ENCODE data around the gene SPRR2B. TPM values are rescaled to one million over a fixed set of nuclear protein-coding genes. Genes with fewer than 3 reads are reported as not detected.
"Not testable (repeated sequence)": the region's sequence is repeated elsewhere in the genome, so short reads cannot be mapped to it uniquely, and the experiment has no call there.

Gene SPRR2B
- total RNA-seq, 1 donor from 2014 or later: not detected

DNA sequence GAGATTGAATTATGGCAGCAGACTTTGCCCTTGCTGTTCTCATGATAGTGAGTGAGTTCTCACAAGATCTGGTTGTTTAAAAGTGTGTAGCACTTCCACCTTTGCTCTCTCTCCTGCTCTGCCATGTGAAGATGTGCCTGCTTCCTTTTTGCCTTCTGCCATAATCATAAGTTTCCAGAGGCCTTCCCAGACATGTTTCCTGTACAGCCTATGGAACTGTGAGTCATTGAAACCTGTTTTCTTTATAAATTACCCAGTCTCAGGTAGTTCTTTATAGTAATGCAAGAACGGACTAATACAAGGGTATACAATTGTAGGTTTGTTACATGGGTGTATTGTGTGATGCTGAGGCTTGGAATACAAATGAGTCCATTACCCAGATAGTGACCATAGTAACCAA, 36.2 kb downstream of the SPRR2B start:
- DNase-seq (ENCODE audit: low spot score): no peak

DNA sequence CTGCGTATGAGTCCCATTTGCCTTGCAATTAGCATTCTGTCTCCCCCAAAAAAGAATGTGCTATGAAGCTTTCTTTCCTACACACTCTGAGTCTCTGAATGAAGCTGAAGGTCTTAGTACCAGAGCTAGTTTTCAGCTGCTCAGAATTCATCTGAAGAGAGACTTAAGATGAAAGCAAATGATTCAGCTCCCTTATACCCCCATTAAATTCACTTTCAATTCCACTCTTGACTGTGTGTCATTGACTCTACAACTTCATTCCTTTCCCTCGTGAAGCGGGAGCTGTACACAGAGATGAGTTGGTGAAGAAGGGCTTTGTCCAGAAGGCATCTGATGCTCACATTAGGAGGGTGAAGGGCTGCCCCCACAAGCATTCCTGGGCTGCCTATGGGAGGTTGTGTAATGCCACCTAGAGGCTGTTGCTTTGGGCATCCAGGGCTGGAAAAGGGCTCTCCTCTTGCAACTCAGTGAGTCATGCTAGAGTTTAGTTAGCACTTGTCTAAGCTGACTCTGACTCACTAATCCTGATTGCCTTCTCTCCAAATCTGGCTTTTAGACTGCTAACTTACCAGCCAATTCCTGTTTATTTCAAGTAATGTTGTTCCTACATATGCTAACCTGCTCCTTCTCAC, 38.6 kb downstream of the SPRR2B start:
- DNase-seq (ENCODE audit: low spot score): no peak

DNA sequence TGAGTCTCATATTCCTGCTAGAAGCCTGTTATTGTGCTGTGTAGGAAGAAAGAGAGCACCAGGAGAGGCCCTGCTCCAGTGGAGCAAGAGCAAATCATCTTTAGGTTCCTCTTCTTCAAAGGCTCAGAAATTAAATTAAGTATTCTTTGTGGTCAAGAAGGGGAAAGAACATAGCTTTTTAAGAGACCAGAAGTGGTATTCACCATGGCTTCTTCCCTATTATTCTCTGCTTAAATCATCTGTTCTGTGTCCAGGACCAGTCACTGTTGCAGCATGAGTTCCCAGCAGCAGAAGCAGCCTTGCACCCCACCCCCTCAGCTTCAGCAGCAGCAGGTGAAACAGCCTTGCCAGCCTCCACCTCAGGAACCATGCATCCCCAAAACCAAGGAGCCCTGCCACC, 39.3 kb downstream of the SPRR2B start:
- no peak for DNase-seq (ENCODE audit: low spot score)

DNA sequence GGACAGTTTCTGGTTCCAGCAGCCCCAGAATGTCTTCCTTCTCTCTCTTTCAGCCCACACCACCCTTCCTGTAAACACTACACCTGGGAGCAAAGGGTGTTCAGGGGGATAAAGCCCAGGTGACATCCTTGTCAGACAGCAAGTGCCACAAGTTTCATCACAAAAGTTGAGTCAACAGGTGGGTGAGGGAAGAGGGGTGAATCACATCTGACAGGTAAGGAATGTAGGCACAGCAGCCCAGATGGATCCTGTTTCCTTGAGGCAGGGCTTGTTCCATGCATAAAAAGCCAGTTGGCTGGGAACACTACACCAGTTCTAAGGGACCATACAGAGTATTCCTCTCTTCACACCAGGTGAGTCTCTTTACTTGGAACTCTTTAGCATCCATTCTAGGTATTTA, 40.5 kb downstream of the SPRR2B start, which contains the start of gene SPRR1B:
Gene SPRR1B (plus strand): TSS at position 309 of the 400 bp plus-strand sequence. CDS start 1,143 bp downstream, outside the sequence.
- DNase-seq (ENCODE audit: low spot score): no peak

DNA sequence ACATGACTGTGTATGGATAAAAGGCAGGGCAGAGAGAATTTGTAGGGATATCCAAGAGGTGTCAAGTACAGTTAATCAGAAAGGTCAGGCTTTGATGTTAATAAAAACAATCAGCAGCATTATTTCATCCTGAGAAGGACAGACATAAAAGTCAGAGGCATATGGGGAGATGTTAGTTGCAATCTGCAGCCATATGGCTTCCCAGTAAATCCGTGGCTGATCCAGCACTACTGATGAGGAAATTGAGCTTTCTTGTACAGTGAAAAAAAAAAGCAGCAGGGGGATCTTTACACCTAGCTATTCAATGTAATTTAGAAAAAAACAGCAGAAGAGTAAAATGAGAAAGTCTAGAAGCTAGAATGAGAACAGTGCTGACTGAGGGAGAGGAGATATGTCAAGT, 42.6 kb downstream of the SPRR2B start:
- DNase-seq (ENCODE audit: low spot score): no peak

DNA sequence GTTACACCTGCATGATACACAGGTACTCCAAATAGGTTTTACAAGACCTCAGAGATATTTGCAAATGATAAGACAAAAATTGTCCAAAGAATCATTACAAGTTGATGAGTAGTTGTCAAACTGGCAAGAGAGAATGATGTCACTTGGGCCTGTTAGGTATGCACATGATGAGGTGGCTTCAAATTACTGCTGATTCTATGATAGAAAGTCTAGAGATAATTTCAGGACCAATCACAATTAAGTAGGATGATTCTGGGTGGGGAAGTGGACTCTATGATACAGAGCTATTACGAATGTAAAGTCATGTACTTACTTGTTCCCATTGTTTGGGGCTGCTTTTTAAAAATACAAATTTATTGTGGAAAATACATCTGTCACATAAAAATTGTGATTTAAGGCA, 45.6 kb downstream of the SPRR2B start:
- no peak for DNase-seq (ENCODE audit: low spot score)

DNA sequence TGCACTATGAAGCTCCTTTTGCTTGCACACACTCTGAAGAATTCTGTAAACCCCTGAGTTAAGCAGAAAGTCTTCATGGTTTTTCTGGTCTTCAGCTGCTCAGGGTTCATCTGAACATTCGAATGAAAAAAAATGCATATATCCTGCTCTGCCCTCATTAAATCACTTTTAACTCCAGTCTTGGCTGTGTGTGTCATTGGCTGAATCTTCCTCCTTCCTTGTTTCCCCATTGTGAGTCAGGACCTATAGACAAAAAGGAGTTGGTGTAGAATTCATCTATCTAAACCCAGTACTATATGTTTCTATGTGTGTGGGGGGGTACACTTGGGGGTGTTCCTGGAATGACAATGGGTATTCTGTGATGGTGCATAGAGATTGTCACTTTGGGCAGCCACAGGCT, 47.0 kb downstream of the SPRR2B start:
- DNase-seq (ENCODE audit: low spot score): no peak

DNA sequence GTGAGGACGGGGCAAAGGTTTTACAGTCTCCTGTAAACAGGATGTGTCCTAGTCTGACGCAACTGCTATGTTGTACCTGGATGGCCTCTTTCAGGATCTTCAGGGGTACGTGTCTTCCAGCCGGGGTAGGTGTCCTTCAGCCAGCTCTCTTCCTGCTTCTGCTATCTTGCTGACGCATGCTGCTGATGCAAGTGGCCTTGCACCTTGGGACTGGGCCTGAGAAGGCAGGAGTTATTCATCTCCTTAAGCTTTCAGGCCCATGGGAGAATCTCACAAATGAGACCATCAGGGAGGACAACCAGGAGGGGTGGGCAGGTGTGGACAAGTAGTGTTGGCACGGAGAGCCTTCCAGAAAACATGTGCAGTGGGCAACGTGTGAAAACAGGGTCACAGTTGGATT, 48.3 kb downstream of the SPRR2B start:
- DNase-seq (ENCODE audit: low spot score): no peak

DNA sequence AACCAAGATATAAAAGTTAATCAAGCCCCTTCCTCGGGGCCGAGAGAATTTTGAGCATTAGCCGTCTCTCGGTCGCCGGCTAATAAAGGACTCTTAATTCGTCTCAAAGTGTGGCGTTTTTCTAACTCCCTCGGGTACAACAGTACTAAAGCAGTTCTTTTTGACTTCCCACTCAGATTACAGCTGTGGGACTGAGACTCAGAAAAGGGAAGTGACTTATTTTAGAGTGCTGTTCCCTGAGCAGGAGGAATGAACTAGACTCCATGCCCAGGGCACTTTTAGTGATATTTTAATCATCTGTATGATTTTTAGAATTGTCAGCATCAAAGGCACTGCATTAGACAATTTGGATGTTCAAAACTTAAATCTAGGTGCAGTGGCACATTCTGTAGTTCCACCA, 49.1 kb downstream of the SPRR2B start:
- not testable (repeated sequence) for DNase-seq (ENCODE audit: low spot score)

DNA sequence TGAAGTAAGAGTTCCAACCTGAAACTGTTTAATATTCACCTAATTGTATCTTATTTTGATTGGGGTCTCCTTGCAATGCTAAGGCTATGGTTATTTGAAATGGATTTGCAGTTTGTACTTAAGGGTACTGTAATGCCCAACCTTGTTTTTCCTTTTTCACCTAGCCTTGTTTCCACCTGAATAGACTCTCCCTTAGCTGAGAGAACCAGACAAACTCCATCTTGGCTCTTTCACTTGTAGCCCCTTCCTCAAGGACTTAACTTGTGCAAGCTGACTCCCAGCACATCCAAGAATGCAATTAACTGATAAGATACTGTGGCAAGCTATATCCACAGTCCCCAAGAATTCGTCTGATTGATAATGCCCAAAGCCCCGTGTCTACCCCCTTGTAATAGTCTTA, 49.6 kb downstream of the SPRR2B start:
- DNase-seq (ENCODE audit: low spot score): not testable (repeated sequence)

Other genes with a start within 250 kb of the SPRR2B start
- not detected for gene LCE1A, start 244.1 kb downstream of the SPRR2B start, total RNA-seq
- gene LCE6A, start 228.8 kb downstream of the SPRR2B start, total RNA-seq: not detected
- gene LCE7A, start 211.6 kb downstream of the SPRR2B start, total RNA-seq: not detected
- gene SMCP, start 193.3 kb downstream of the SPRR2B start, total RNA-seq: not detected
- not detected for gene IVL, start 163.1 kb downstream of the SPRR2B start, total RNA-seq
- gene SPRR5, start 124.4 kb downstream of the SPRR2B start, total RNA-seq: not detected
- gene SPRR4, start 101.0 kb downstream of the SPRR2B start, total RNA-seq: not detected
- gene SPRR1A, start 87.5 kb downstream of the SPRR2B start, total RNA-seq: not detected
- not detected for gene SPRR3, start 69.9 kb downstream of the SPRR2B start, total RNA-seq
- gene SPRR1B, start 40.4 kb downstream of the SPRR2B start, total RNA-seq: not detected
- gene SPRR2D, start 30.5 kb downstream of the SPRR2B start, total RNA-seq: not detected
- not detected for gene SPRR2A, start 14.1 kb downstream of the SPRR2B start, total RNA-seq
- not detected for gene SPRR2E, start 22.9 kb upstream of the SPRR2B start, total RNA-seq
- not detected for gene SPRR2F, start 41.9 kb upstream of the SPRR2B start, total RNA-seq
- not detected for gene SPRR2G, start 79.3 kb upstream of the SPRR2B start, total RNA-seq
- not detected for gene LELP1, start 131.8 kb upstream of the SPRR2B start, total RNA-seq
- not detected for gene PRR9, start 146.0 kb upstream of the SPRR2B start, total RNA-seq
- not detected for gene LORICRIN, start 188.1 kb upstream of the SPRR2B start, total RNA-seq
- not detected for gene PGLYRP3, start 241.3 kb upstream of the SPRR2B start, total RNA-seq